ENCODE data around the gene SCAP. TPM values are rescaled to one million over a fixed set of nuclear protein-coding genes. Genes with fewer than 3 reads are reported as not detected.
A peak's percentile ranks its signal among the peaks of the same experiment; 100 is the strongest.

SCAP gene
- total and polyA plus RNA-seq, 2 donors (not counting 1 experiment from before 2014, with no cell fraction given): 13.6 to 67.7 TPM

GRCh38 chr3:47394881-47395280 lies 80.9 kb downstream of the SCAP start:
- Histone ChIP-seq H3K4me2 (ENCODE audit: extremely low read depth, insufficient read depth, low read length) (no peak overlapping the region), H3K27me3 (ENCODE audit: control insufficient read depth, insufficient read depth, low read length) (no peaks in the 10 kb centered on the region), H3K27ac (ENCODE audit: insufficient read depth, low read length) (peak overlapping the region; percentile 37), H3K9me3 (ENCODE audit: control insufficient read depth, insufficient read depth, low read depth, low read length) (no peaks in the 10 kb centered on the region), H3K9ac (ENCODE audit: insufficient read depth, low read length) (no peak overlapping the region), H4K20me1 (ENCODE audit: control insufficient read depth, extremely low read depth, insufficient read depth, low read length) (no peaks in the 10 kb centered on the region), H3K36me3 (ENCODE audit: control insufficient read depth, insufficient read depth, low read length) (peaks cover 7% of the 10 kb centered on the region), H3K79me2 (ENCODE audit: control insufficient read depth, insufficient read depth, low read length) (peaks cover 48% of the 10 kb centered on the region), H3K4me3 (replicated peaks in 1 of 4; ENCODE audit: control extremely low read depth in 1 of 4, insufficient read depth in 1 of 4, low read depth in 3 of 4, low read length in 4 of 4) (no peak overlapping the region), H2AFZ (ENCODE audit: low read length) (no peak overlapping the region), H3K4me1 (ENCODE audit: control insufficient read depth, extremely low read depth, insufficient read depth, low read length) (peaks cover 17% of the 10 kb centered on the region)
- no peak for DNase-seq (ENCODE audit: low read depth in 2 of 2)
- no peak for TF ChIP-seq EZH2 (IDR thresholded peaks at IDR 0.05; ENCODE audit: low read length, missing control alignments)
- no peak for TF ChIP-seq CTCF (conservative IDR thresholded peaks at IDR 0.05 in 1 of 2, IDR thresholded peaks at IDR 0.05 in 1 of 2; ENCODE audit: low read depth in 1 of 2, low read length in 2 of 2)

DNA sequence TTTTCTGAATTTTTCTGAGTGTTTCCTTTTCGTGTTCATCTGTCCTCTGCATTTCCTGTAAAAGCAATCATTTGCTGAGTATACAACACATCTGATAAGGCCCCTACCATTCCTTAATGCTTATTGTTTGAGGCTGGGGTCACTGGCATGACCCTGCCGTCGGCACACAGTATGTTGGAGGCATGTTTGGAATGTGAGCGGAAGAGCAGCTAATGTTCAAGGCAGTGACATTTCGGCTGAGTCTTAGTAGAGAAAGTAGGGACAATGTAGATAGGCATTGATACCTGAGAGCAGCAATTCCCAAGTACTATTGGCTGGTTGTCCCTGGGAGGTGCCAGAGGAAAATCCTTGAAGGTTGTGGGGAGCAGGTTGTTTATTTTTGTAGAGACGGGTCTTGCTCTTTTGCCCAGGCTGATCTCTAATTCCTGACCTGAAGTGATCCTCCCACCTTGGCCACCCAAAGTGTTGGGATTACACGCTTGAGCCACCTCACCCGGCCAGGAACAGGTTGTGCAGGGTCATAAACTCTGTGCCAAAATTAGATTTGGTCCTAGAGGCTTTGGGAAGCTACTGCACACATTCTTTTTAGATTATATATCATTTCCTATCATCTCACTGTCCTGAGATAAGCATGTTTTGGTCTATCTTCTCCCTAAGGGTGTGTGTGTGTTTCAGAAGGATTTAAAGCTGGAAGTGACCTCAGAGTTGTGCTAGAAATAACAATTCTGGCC lies 81.4 kb downstream of the SCAP start:
- peak overlapping the region; percentile 49 for H3K27ac ChIP-seq (ENCODE audit: insufficient read depth, low read length)
- H3K79me2 ChIP-seq (ENCODE audit: control insufficient read depth, insufficient read depth, low read length): peaks cover 49% of the 10 kb centered on the region

GRCh38 chr3:47392933-47393332 lies 82.8 kb downstream of the SCAP start:
- no peak for DNase-seq (ENCODE audit: low read depth in 2 of 2)
- Histone ChIP-seq H3K4me1 (ENCODE audit: control insufficient read depth, extremely low read depth, insufficient read depth, low read length) (peaks cover 14% of the 10 kb centered on the region), H3K27ac (ENCODE audit: insufficient read depth, low read length) (no peak overlapping the region), H3K9ac (ENCODE audit: insufficient read depth, low read length) (no peak overlapping the region), H3K27me3 (ENCODE audit: control insufficient read depth, insufficient read depth, low read length) (no peaks in the 10 kb centered on the region), H3K9me3 (ENCODE audit: control insufficient read depth, insufficient read depth, low read depth, low read length) (no peaks in the 10 kb centered on the region), H4K20me1 (ENCODE audit: control insufficient read depth, extremely low read depth, insufficient read depth, low read length) (no peaks in the 10 kb centered on the region), H3K4me3 (replicated peaks in 1 of 4; ENCODE audit: control extremely low read depth in 1 of 4, insufficient read depth in 1 of 4, low read depth in 3 of 4, low read length in 4 of 4) (no peak overlapping the region), H3K36me3 (ENCODE audit: control insufficient read depth, insufficient read depth, low read length) (peaks cover 7% of the 10 kb centered on the region), H3K4me2 (ENCODE audit: extremely low read depth, insufficient read depth, low read length) (no peak overlapping the region), H2AFZ (ENCODE audit: low read length) (no peak overlapping the region), H3K79me2 (ENCODE audit: control insufficient read depth, insufficient read depth, low read length) (peaks cover 62% of the 10 kb centered on the region)
- TF ChIP-seq CTCF (conservative IDR thresholded peaks at IDR 0.05 in 1 of 2, IDR thresholded peaks at IDR 0.05 in 1 of 2; ENCODE audit: low read depth in 1 of 2, low read length in 2 of 2) (no peak), EZH2 (IDR thresholded peaks at IDR 0.05; ENCODE audit: low read length, missing control alignments) (no peak)

More for the DNA sequence above, 81.4 kb downstream of the SCAP start:
- H3K9ac ChIP-seq (ENCODE audit: insufficient read depth, low read length): no peak overlapping the region
- no peaks in the 10 kb centered on the region for H3K27me3 ChIP-seq (ENCODE audit: control insufficient read depth, insufficient read depth, low read length)
- H3K4me3 ChIP-seq (replicated peaks in 1 of 4; ENCODE audit: control extremely low read depth in 1 of 4, insufficient read depth in 1 of 4, low read depth in 3 of 4, low read length in 4 of 4): no peak overlapping the region
- no peaks in the 10 kb centered on the region for H4K20me1 ChIP-seq (ENCODE audit: control insufficient read depth, extremely low read depth, insufficient read depth, low read length)
- TF ChIP-seq EZH2 (IDR thresholded peaks at IDR 0.05; ENCODE audit: low read length, missing control alignments) (no peak), CTCF (conservative IDR thresholded peaks at IDR 0.05 in 1 of 2, IDR thresholded peaks at IDR 0.05 in 1 of 2; ENCODE audit: low read depth in 1 of 2, low read length in 2 of 2) (no peak)
- peaks cover 17% of the 10 kb centered on the region for H3K4me1 ChIP-seq (ENCODE audit: control insufficient read depth, extremely low read depth, insufficient read depth, low read length)
- no peaks in the 10 kb centered on the region for H3K9me3 ChIP-seq (ENCODE audit: control insufficient read depth, insufficient read depth, low read depth, low read length)
- H2AFZ ChIP-seq (ENCODE audit: low read length): no peak overlapping the region
- H3K4me2 ChIP-seq (ENCODE audit: extremely low read depth, insufficient read depth, low read length): peak overlapping the region; percentile 0
- peak in 1 of 2 donors; percentile 68 for DNase-seq (ENCODE audit: low read depth in 2 of 2)
- H3K36me3 ChIP-seq (ENCODE audit: control insufficient read depth, insufficient read depth, low read length): peaks cover 7% of the 10 kb centered on the region
